K562 (cell line): ENCODE data around the gene ITPR3. TPM values are rescaled to one million over a fixed set of nuclear protein-coding genes. Genes with fewer than 3 reads are reported as not detected.

Experiments
- CEBPB ChIP-seq: fragments of 450-650 bp; IDR thresholded peaks from 2 replicates; pipeline ENCODE4 v1.6.1; 2016; ENCODE audit warnings: missing genetic modification characterization, missing compliant biosample characterization
- CXXC5 ChIP-seq: fragments of 250-450 bp; sonication (Bioruptor Pico); IDR thresholded peaks from 2 replicates; pipeline ENCODE4 v1.8.0; 2022; ENCODE audit warnings: inconsistent platforms, mild to moderate bottlenecking, moderate library complexity
- ESRRA ChIP-seq: fragments of 450-650 bp; IDR thresholded peaks from 2 replicates; pipeline ENCODE4 v1.6.1; 2014; ENCODE audit warnings: low read depth, mild to moderate bottlenecking, moderate library complexity, borderline replicate concordance
- KDM1A ChIP-seq, 2 experiments: fragments of 450-650 bp; IDR thresholded peaks; 2 replicates each; pipeline ENCODE4 v1.6.1; 2016; ENCODE audit warnings: mild to moderate bottlenecking in 2 of 2
- LCOR ChIP-seq: sonication (generic); formaldehyde crosslinking; IDR thresholded peaks from 2 replicates; pipeline ENCODE4 v1.8.0; 2022; ENCODE audit warnings: mild to moderate bottlenecking, missing genetic modification reagents
- MAFF ChIP-seq: IDR thresholded peaks from 2 replicates; pipeline ENCODE4 v1.6.1; 2012; ENCODE audit warnings: low read length, improper control_type of control experiment
- PHF20 ChIP-seq: fragments of 450-650 bp; IDR thresholded peaks from 2 replicates; pipeline ENCODE4 v1.6.1; 2018; ENCODE audit not compliant: partially characterized antibody
- POLR2AphosphoS5 ChIP-seq: IDR thresholded peaks from 2 replicates; pipeline ENCODE4 v1.6.1; 2011; ENCODE audit warnings: mild to moderate bottlenecking, low read depth, low read length, moderate library complexity; ENCODE audit not compliant: control insufficient read depth, insufficient read depth
- PRPF4 ChIP-seq: fragments of 200-400 bp; formaldehyde crosslinking; IDR thresholded peaks from one replicate; pipeline ENCODE4 v1.6.1; 2017; ENCODE audit warnings: low read length, low read depth, mild to moderate bottlenecking; ENCODE audit not compliant: insufficient read depth, poor library complexity, severe bottlenecking
- PYGO2 ChIP-seq: fragments of 450-650 bp; IDR thresholded peaks from 2 replicates; pipeline ENCODE4 v1.6.1; 2016; ENCODE audit warnings: mild to moderate bottlenecking, missing genetic modification characterization, moderate library complexity, missing compliant biosample characterization
- RAD21 ChIP-seq, 2 experiments: fragments of 250-450 bp in 1 of 2; fragments of 450-650 bp in 1 of 2; sonication (Bioruptor Pico) in 1 of 2; formaldehyde crosslinking in 1 of 2; IDR thresholded peaks in 1 of 2; conservative IDR thresholded peaks in 1 of 2; 2 replicates each; pipeline versions ENCODE4 v1.4.0 to v1.8.0; 2020 to 2022; ENCODE audit warnings: mild to moderate bottlenecking in 2 of 2, moderate library complexity in 1 of 2
- SNRNP70 ChIP-seq: fragments of 200-400 bp; formaldehyde crosslinking; optimal IDR thresholded peaks from 2 replicates; pipeline ENCODE3; 2017; ENCODE audit warnings: low read depth, low read length
- SUPT5H ChIP-seq: fragments of 450-650 bp; IDR thresholded peaks from 2 replicates; pipeline ENCODE4 v1.6.1; 2016
- ZNF551 ChIP-seq: fragments of 250-450 bp; sonication (Bioruptor Pico); IDR thresholded peaks from 2 replicates; pipeline ENCODE4 v1.5.0; 2021; ENCODE audit warnings: mild to moderate bottlenecking, moderate library complexity
- polyA plus RNA-seq, 8 experiments: library from polyadenylated mRNA; depleted of rRNA in 4 of 8; stranded (reverse) in 5 of 8; unstranded in 3 of 8; fragments of >200 nt; fragmentation: Nextera tagmentation in 2 of 8; fragmentation: Illumina TruSeq in 1 of 8; extraction: Ambion mirVana in 2 of 8; extraction: Trizol in 1 of 8; gene quantifications; 2 replicates each; pipeline versions ENCODE4 v1.2.1 to v1.2.3, GENCODE V29; 2011 to 2014; ENCODE audit warnings: inconsistent platforms in 1 of 8, missing spikeins in 1 of 8
- total RNA-seq, 7 experiments: library from RNA; depleted of rRNA in 6 of 7; stranded (reverse); fragments of >200 nt in 6 of 7; fragmentation: Illumina TruSeq in 2 of 7; extraction: Trizol in 2 of 7; gene quantifications; 2 replicates each; pipeline versions ENCODE4 v1.2.1 to v1.2.3, GENCODE V29; 2011 to 2021; ENCODE audit warnings: low replicate concordance in 1 of 7
- TF ChIP-seq, protein P1 (sequence below): sonication (generic); formaldehyde crosslinking; IDR thresholded peaks from 2 replicates; pipeline ENCODE4 v1.8.0; 2022; ENCODE audit warnings: missing genetic modification reagents, mild to moderate bottlenecking, borderline replicate concordance
- TF ChIP-seq, protein P2 (sequence below), 2 experiments: fragments of 150-350 bp in 1 of 2; IDR thresholded peaks; 2 replicates each; pipeline ENCODE4 v1.6.1; 2012 to 2016; ENCODE audit warnings: low read depth in 2 of 2, low read length in 2 of 2, mild to moderate bottlenecking in 1 of 2, moderate library complexity in 1 of 2
- TF ChIP-seq, protein P3 (sequence below): fragments of 450-650 bp; formaldehyde crosslinking; conservative IDR thresholded peaks from 2 replicates; pipeline ENCODE4 v1.4.0; 2022; ENCODE audit warnings: mild to moderate bottlenecking, missing genetic modification characterization
- TF ChIP-seq, protein P4 (sequence below): fragments of 450-650 bp; IDR thresholded peaks from 2 replicates; pipeline ENCODE4 v1.6.1; 2016; ENCODE audit warnings: low read depth, mild to moderate bottlenecking, moderate library complexity

ITPR3 gene
- total and polyA plus RNA-seq, 9 of the 15 experiments (the other 6 are each of a cell fraction or from before 2014, with no cell fraction given), result 0.39 to 35.7 (median 13.2) TPM

DNA sequence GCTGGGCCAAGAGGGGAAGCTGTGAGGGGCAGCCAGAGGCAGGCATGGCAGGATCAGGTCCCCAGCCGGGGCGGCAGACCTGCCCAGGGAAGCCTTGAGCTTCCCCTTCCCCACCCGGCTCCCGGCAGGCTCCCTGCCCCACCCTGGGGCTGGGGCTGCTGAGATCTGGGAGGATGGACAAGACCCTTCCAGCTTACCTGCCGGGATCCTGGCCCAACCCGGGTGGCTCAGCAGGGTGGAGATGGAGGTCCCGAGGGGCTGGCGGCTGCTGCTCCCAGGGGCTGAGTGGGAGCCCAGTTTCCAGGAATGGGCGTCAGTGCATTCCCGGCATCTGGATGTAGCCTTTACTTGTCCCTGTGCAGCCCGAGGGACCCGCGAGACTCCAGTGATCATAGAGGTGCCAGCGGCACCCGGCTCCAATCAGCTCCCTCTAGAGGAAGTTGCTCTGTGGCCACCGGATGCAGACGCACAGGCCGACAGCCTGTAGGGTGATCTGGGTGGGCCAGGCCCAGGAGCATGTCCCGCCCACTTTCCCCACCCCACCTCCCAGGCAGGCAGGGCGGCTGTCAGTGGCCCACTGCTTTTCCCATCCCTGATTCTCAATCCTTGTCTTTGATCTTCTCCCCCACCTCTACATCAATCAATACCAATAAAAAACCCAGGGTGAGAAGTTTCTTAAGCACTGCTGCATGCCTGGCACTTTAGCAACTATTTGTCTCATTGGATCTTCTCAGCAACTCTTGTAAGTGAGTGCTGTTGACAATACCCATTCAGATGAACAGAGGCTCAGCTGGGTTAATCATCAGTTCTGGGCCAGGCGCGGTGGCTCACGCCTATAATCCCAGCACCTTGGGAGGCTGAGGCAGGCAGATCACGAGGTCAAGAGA, 41.1 kb upstream of the ITPR3 start, which contains the start of gene BAK1 (continued):
- TF ChIP-seq ZNF551 (CRISPR knock-in tag), result no peak
- peak; percentile 74 for TF ChIP-seq SUPT5H
- TF ChIP-seq, protein P1, sequence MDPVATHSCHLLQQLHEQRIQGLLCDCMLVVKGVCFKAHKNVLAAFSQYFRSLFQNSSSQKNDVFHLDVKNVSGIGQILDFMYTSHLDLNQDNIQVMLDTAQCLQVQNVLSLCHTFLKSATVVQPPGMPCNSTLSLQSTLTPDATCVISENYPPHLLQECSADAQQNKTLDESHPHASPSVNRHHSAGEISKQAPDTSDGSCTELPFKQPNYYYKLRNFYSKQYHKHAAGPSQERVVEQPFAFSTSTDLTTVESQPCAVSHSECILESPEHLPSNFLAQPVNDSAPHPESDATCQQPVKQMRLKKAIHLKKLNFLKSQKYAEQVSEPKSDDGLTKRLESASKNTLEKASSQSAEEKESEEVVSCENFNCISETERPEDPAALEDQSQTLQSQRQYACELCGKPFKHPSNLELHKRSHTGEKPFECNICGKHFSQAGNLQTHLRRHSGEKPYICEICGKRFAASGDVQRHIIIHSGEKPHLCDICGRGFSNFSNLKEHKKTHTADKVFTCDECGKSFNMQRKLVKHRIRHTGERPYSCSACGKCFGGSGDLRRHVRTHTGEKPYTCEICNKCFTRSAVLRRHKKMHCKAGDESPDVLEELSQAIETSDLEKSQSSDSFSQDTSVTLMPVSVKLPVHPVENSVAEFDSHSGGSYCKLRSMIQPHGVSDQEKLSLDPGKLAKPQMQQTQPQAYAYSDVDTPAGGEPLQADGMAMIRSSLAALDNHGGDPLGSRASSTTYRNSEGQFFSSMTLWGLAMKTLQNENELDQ (CRISPR knock-in tag), result 0 out of 2 replicates have a peak, but pooled peaks have one; percentile 48
- TF ChIP-seq, protein P2, sequence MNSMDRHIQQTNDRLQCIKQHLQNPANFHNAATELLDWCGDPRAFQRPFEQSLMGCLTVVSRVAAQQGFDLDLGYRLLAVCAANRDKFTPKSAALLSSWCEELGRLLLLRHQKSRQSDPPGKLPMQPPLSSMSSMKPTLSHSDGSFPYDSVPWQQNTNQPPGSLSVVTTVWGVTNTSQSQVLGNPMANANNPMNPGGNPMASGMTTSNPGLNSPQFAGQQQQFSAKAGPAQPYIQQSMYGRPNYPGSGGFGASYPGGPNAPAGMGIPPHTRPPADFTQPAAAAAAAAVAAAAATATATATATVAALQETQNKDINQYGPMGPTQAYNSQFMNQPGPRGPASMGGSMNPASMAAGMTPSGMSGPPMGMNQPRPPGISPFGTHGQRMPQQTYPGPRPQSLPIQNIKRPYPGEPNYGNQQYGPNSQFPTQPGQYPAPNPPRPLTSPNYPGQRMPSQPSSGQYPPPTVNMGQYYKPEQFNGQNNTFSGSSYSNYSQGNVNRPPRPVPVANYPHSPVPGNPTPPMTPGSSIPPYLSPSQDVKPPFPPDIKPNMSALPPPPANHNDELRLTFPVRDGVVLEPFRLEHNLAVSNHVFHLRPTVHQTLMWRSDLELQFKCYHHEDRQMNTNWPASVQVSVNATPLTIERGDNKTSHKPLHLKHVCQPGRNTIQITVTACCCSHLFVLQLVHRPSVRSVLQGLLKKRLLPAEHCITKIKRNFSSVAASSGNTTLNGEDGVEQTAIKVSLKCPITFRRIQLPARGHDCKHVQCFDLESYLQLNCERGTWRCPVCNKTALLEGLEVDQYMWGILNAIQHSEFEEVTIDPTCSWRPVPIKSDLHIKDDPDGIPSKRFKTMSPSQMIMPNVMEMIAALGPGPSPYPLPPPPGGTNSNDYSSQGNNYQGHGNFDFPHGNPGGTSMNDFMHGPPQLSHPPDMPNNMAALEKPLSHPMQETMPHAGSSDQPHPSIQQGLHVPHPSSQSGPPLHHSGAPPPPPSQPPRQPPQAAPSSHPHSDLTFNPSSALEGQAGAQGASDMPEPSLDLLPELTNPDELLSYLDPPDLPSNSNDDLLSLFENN (IDR thresholded peaks at IDR 0.05; ENCODE audit: low read depth in 2 of 2, low read length in 2 of 2), result 0 out of 4 replicates have a peak, but pooled peaks of 1 of the 2 experiments have one; percentile 31
- no peak for TF ChIP-seq CEBPB (tag)
- no peak for TF ChIP-seq KDM1A (IDR thresholded peaks at IDR 0.05)
- no peak for TF ChIP-seq MAFF
- TF ChIP-seq LCOR (CRISPR knock-in tag), result no peak
- TF ChIP-seq PRPF4, result no peak
- peak in 1 of 2 experiments; percentile 51; a peak in 2 of 4 replicates for TF ChIP-seq RAD21 (CRISPR knock-in tag; conservative IDR thresholded peaks at IDR 0.05 in 1 of 2, IDR thresholded peaks at IDR 0.05 in 1 of 2)
- TF ChIP-seq CXXC5 (CRISPR knock-in tag), result peak; percentile 65; the same call in 1 of the 2 replicates
- TF ChIP-seq POLR2AphosphoS5, result peak; percentile 29; the same call in 1 of the 2 replicates
- TF ChIP-seq, protein P3, sequence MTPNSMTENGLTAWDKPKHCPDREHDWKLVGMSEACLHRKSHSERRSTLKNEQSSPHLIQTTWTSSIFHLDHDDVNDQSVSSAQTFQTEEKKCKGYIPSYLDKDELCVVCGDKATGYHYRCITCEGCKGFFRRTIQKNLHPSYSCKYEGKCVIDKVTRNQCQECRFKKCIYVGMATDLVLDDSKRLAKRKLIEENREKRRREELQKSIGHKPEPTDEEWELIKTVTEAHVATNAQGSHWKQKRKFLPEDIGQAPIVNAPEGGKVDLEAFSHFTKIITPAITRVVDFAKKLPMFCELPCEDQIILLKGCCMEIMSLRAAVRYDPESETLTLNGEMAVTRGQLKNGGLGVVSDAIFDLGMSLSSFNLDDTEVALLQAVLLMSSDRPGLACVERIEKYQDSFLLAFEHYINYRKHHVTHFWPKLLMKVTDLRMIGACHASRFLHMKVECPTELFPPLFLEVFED (CRISPR knock-in tag), result no peak
- TF ChIP-seq PHF20, result peak; percentile 58
- TF ChIP-seq, protein P4, sequence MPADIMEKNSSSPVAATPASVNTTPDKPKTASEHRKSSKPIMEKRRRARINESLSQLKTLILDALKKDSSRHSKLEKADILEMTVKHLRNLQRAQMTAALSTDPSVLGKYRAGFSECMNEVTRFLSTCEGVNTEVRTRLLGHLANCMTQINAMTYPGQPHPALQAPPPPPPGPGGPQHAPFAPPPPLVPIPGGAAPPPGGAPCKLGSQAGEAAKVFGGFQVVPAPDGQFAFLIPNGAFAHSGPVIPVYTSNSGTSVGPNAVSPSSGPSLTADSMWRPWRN, result no peak
- TF ChIP-seq PYGO2 (tag), result no peak
- TF ChIP-seq ESRRA, result peak; percentile 76
- no peak for TF ChIP-seq SNRNP70
